ENCODE data around the gene SKOR1. TPM values are rescaled to one million over a fixed set of nuclear protein-coding genes. Genes with fewer than 3 reads are reported as not detected.

The SKOR1 gene
- total and polyA plus RNA-seq, 5 donors, result 0.11 to 0.28 (median 0.18) TPM

GRCh38 chr15:67782691-67782991 lies 42.7 kb upstream of the SKOR1 start:
- ATAC-seq (no peak), DNase-seq (no peak)
- Histone ChIP-seq H3K4me3 (ENCODE audit: low read length) (no peak overlapping the region), H3K27ac (ENCODE audit: low read length) (no peak overlapping the region), H3K27me3 (ENCODE audit: control insufficient read depth, insufficient read depth) (no peaks in the 10 kb centered on the region), H3K9me3 (ENCODE audit: control insufficient read depth, low read length) (no peaks in the 10 kb centered on the region), H3K4me1 (ENCODE audit: control insufficient read depth, insufficient read depth, low read length) (no peaks in the 10 kb centered on the region)
- WGBS, result 74% methylated on average over 7 of the region's 7 CpGs
- intact Hi-C loops (cut with DNase I), result no loop called here

DNA sequence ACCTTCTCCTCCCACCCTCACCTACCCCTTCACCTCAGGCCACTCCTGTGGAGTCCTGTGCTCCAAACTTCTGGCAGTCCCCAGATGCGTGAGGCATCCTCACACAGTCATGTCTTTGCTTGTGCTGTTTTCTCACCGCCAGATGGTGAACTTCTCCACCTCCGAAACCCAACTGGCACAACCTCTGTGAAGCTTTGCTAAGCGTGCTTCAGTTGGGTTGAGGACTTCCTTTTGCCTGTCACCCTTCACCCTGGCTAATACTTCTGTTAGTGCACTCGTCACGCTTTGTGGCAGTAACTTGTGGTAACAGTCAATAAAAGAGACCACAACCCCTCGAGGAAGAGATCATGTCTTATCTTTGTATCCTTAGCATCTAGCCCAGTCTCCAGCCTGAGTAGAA lies 42.0 kb upstream of the SKOR1 start:
- DNase-seq (no peak), ATAC-seq (no peak)
- Histone ChIP-seq H3K4me1 (ENCODE audit: control insufficient read depth, insufficient read depth, low read length) (no peaks in the 10 kb centered on the region), H3K27me3 (ENCODE audit: control insufficient read depth, insufficient read depth) (no peaks in the 10 kb centered on the region), H3K4me3 (ENCODE audit: low read length) (no peak overlapping the region), H3K27ac (ENCODE audit: low read length) (no peak overlapping the region), H3K9me3 (ENCODE audit: control insufficient read depth, low read length) (no peaks in the 10 kb centered on the region)
- WGBS, result 89% methylated on average over 7 of the region's 7 CpGs
- intact Hi-C loops (cut with DNase I), result no loop called here

DNA sequence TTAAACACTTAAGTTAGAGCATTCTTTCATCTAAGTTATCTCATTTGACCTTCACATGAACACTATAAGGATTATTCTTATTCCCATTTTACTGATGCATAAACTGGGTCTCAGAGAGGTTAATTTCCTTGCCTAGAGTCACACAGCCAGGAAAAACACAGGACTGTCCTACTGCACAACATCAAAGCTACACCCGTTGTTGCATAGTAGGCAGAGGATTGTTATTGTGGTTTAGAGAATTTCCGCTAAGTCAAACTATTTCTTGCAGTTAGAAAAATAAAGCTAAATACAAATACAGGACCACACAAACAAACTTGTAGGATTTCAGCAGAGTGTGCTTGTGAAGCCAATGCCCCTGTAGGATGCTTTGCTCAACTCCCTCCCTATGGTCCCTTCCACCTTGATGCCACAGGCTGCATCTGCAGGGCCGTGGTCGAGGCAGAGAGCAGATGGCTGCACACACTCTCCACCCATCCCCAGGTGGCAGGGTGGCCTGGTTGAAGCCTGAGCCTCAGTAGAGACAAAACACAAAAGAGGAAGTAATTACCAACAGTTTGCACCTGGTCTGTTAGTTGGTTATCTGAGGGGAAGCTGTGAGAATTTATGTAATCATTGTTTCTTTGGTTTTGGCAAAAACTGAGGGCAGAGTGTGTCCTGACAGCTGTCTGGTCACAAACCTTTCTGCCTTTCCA lies 41.1 kb upstream of the SKOR1 start:
- Histone ChIP-seq H3K9me3 (ENCODE audit: control insufficient read depth, low read length) (no peaks in the 10 kb centered on the region), H3K27ac (ENCODE audit: low read length) (no peak overlapping the region), H3K4me3 (ENCODE audit: low read length) (no peak overlapping the region), H3K27me3 (ENCODE audit: control insufficient read depth, insufficient read depth) (no peaks in the 10 kb centered on the region), H3K4me1 (ENCODE audit: control insufficient read depth, insufficient read depth, low read length) (no peaks in the 10 kb centered on the region)
- 71% methylated on average over 4 of the region's 4 CpGs for WGBS
- intact Hi-C loops (cut with DNase I), result no loop called here
- no peak for ATAC-seq
- no peak for DNase-seq

DNA sequence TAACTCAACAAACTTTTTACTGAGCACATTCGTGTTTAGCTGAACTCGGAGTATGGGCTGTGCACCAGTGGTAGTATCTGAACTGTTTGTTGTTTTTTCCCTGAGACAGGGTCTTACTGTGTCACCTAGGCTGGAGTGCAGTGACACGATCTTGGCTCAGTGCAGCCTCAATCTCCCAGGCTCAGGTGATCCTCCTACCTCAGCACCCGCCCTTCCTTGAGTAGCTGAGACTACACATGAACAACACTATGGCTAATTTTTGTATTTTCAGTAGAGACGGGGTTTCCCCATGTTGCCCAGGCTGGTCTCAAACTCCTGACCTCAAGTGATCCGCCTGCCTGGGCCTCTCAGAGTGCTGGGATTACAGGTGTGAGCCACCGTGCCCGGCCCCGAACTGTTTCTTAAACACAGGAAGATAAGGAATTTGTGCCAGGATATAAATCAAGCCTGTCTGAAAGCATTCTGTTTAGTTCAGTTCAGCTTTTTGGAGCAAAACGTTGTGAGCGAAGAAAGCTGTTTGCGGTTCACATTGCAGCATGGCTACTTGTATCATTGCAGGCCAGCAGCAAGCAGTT lies 40.4 kb upstream of the SKOR1 start:
- Histone ChIP-seq H3K4me3 (ENCODE audit: low read length) (no peak overlapping the region), H3K9me3 (ENCODE audit: control insufficient read depth, low read length) (no peaks in the 10 kb centered on the region), H3K27ac (ENCODE audit: low read length) (no peak overlapping the region), H3K27me3 (ENCODE audit: control insufficient read depth, insufficient read depth) (no peaks in the 10 kb centered on the region), H3K4me1 (ENCODE audit: control insufficient read depth, insufficient read depth, low read length) (no peaks in the 10 kb centered on the region)
- 92% methylated on average over 12 of the region's 12 CpGs for WGBS
- DNase-seq (no peak), ATAC-seq (no peak)
- intact Hi-C loops (cut with DNase I), result no loop called here

GRCh38 chr15:67785431-67785830 lies 39.9 kb upstream of the SKOR1 start:
- no peaks in the 10 kb centered on the region for H3K27me3 ChIP-seq (ENCODE audit: control insufficient read depth, insufficient read depth)
- 88% methylated on average over 5 of the region's 5 CpGs for WGBS
- H3K9me3 ChIP-seq (ENCODE audit: control insufficient read depth, low read length), result no peaks in the 10 kb centered on the region
- H3K4me1 ChIP-seq (ENCODE audit: control insufficient read depth, insufficient read depth, low read length), result no peaks in the 10 kb centered on the region
- intact Hi-C loops (cut with DNase I), result no loop called here
- ATAC-seq (no peak), DNase-seq (no peak)
- H3K4me3 ChIP-seq (ENCODE audit: low read length), result no peak overlapping the region
- H3K27ac ChIP-seq (ENCODE audit: low read length), result no peak overlapping the region

- ATAC-seq (no peak), DNase-seq (no peak)
- no peaks in the 10 kb centered on the region for H3K4me1 ChIP-seq (ENCODE audit: control insufficient read depth, insufficient read depth, low read length)
- H3K27ac ChIP-seq (ENCODE audit: low read length), result no peak overlapping the region
- no peak overlapping the region for H3K4me3 ChIP-seq (ENCODE audit: low read length)
- H3K27me3 ChIP-seq (ENCODE audit: control insufficient read depth, insufficient read depth), result no peaks in the 10 kb centered on the region
- no peaks in the 10 kb centered on the region for H3K9me3 ChIP-seq (ENCODE audit: control insufficient read depth, low read length)
- intact Hi-C loops (cut with DNase I), result no loop called here
- 96% methylated on average over 4 of the region's 4 CpGs for WGBS
Measured at GRCh38 chr15:67786646-67787045, 38.7 kb upstream of the SKOR1 start.

GRCh38 chr15:67788986-67789385 lies 36.3 kb upstream of the SKOR1 start:
- Histone ChIP-seq H3K4me1 (ENCODE audit: control insufficient read depth, insufficient read depth, low read length) (no peaks in the 10 kb centered on the region), H3K4me3 (ENCODE audit: low read length) (no peak overlapping the region), H3K9me3 (ENCODE audit: control insufficient read depth, low read length) (no peaks in the 10 kb centered on the region), H3K27ac (ENCODE audit: low read length) (no peak overlapping the region), H3K27me3 (ENCODE audit: control insufficient read depth, insufficient read depth) (no peaks in the 10 kb centered on the region)
- intact Hi-C loops (cut with DNase I), result no loop called here
- ATAC-seq (no peak), DNase-seq (no peak)

GRCh38 chr15:67790610-67791319 lies 34.5 kb upstream of the SKOR1 start:
- no peaks in the 10 kb centered on the region for H3K27me3 ChIP-seq (ENCODE audit: control insufficient read depth, insufficient read depth)
- no peak overlapping the region for H3K4me3 ChIP-seq (ENCODE audit: low read length)
- intact Hi-C loops (cut with DNase I), result no loop called here
- no peaks in the 10 kb centered on the region for H3K9me3 ChIP-seq (ENCODE audit: control insufficient read depth, low read length)
- H3K4me1 ChIP-seq (ENCODE audit: control insufficient read depth, insufficient read depth, low read length), result no peaks in the 10 kb centered on the region
- DNase-seq, result no peak
- 97% methylated on average over 3 of the region's 3 CpGs for WGBS
- H3K27ac ChIP-seq (ENCODE audit: low read length), result no peak overlapping the region
- no peak for ATAC-seq

GRCh38 chr15:67792250-67792942 lies 32.9 kb upstream of the SKOR1 start:
- no peak overlapping the region for H3K4me3 ChIP-seq (ENCODE audit: low read length)
- no peaks in the 10 kb centered on the region for H3K9me3 ChIP-seq (ENCODE audit: control insufficient read depth, low read length)
- WGBS, result 86% methylated on average over 8 of the region's 8 CpGs
- ATAC-seq, result no peak
- intact Hi-C loops (cut with DNase I), result no loop called here
- H3K27me3 ChIP-seq (ENCODE audit: control insufficient read depth, insufficient read depth), result no peaks in the 10 kb centered on the region
- no peak overlapping the region for H3K27ac ChIP-seq (ENCODE audit: low read length)
- no peaks in the 10 kb centered on the region for H3K4me1 ChIP-seq (ENCODE audit: control insufficient read depth, insufficient read depth, low read length)
- no peak for DNase-seq

- no peak for DNase-seq
- intact Hi-C loops (cut with DNase I), result no loop called here
- ATAC-seq, result no peak
- 58% methylated on average over 4 of the region's 4 CpGs for WGBS
- Histone ChIP-seq H3K27ac (ENCODE audit: low read length) (no peak overlapping the region), H3K4me3 (ENCODE audit: low read length) (no peak overlapping the region), H3K27me3 (ENCODE audit: control insufficient read depth, insufficient read depth) (no peaks in the 10 kb centered on the region), H3K9me3 (ENCODE audit: control insufficient read depth, low read length) (no peaks in the 10 kb centered on the region), H3K4me1 (ENCODE audit: control insufficient read depth, insufficient read depth, low read length) (no peaks in the 10 kb centered on the region)
Measured at GRCh38 chr15:67794832-67795574, 30.3 kb upstream of the SKOR1 start.
